ENCODE measurements around the gene INO80D.

INO80D gene

DNA sequence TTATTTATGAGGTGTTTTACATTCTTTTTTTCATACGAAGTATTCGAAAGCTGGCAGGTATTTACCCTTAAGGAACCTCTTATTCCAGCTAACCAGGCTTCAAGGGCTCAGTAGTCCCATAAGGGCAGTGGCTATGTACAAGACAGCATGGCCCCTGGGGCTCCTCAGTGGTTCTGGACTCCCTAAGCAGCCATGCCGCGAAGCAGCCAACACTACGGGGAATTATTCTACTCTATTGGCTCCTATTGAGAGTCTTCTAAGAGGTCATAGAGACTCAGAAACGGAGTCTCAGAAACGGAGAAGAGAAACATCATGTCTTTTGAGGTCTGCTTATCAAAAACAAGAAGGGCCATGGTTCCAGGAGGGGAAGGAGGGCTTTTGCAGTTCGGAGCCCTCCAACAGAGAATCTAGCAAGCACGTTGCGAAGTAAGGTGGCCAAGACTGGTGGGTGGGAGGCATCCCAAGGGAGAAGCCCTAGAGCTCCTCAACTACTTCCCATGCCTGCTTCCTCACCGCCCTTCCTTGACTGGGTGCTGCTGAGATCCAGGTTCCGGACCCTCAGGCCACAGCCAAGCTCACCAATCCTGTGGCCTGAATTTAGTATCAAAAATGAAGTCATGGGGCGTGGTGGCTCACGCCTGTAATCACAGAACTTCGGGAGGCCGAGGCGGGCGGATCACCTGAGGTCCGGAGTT, 109.7 kb downstream of the INO80D start:
- DNase-seq (ENCODE audit: low read depth): no peak
- TF ChIP-seq, protein P1, sequence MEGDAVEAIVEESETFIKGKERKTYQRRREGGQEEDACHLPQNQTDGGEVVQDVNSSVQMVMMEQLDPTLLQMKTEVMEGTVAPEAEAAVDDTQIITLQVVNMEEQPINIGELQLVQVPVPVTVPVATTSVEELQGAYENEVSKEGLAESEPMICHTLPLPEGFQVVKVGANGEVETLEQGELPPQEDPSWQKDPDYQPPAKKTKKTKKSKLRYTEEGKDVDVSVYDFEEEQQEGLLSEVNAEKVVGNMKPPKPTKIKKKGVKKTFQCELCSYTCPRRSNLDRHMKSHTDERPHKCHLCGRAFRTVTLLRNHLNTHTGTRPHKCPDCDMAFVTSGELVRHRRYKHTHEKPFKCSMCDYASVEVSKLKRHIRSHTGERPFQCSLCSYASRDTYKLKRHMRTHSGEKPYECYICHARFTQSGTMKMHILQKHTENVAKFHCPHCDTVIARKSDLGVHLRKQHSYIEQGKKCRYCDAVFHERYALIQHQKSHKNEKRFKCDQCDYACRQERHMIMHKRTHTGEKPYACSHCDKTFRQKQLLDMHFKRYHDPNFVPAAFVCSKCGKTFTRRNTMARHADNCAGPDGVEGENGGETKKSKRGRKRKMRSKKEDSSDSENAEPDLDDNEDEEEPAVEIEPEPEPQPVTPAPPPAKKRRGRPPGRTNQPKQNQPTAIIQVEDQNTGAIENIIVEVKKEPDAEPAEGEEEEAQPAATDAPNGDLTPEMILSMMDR (conservative IDR thresholded peaks at IDR 0.05; ENCODE audit: low read length): no peak

DNA sequence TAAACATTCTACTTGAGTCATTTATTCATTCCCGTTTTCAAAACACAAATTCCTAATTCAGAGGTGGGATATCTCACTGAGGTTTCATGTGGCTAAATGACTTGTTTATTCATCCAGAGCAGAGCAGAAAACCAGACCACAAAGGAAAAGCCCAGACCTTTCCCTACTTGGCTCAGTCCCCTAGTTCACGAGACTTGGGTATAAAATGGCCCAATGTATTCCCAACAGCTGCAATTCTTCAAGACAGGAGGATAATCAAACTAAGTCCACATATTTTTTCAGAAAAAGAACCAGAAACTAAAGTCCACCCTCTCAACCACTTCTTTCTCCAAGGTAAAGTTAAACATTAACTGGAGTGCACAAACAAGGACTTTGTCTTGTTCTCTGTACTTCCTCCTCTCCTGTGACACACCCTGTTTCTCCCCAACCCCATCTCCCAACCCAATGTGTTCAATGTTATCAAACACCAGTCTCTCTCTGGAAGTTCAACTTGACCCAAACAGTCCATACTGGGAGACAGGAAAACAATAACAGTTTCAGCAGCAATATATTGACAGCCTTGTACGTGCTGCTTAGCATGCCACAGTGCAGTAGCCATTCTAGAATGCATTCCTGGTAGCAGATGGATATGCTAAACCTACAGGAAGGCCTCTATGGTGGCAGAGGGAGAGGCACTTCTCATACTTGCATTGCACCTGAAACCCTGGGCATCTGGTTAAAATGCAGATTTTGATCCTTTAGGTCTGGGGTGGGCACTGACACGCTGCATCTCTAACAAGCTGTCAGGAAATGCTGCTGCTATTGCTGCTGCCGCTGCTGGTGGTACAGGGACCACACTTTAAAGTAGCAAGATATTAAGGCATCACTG, 110.7 kb downstream of the INO80D start:
- TF ChIP-seq, protein P1 (conservative IDR thresholded peaks at IDR 0.05; ENCODE audit: low read length): no peak
- no peak for DNase-seq (ENCODE audit: low read depth)
- no peak overlapping the region for H3K4me3 ChIP-seq (ENCODE audit: low read length)

More for the DNA sequence above, 109.7 kb downstream of the INO80D start:
- no peak overlapping the region for H3K4me3 ChIP-seq (ENCODE audit: low read length)

DNA sequence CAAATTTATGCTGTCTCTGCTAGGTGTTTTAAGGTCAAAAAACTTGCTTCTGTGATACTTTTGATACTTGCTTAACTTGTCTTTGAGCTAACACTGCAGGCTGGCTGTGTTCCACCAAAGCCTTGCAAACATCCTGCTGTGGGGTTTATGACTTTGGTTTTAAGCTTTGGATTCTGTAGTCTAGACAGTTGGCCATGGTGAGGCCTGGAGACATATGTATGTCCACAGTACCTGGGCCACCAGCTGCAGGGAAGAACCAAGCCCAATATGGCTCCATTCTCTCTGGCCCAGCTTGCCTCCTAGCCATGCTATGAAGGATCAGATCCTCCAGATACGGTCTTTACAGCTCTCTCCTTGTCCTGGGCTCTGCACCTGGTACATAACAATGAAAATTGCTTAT, 113.9 kb downstream of the INO80D start:
- H3K4me3 ChIP-seq (ENCODE audit: low read length): no peak overlapping the region
- TF ChIP-seq, protein P1 (conservative IDR thresholded peaks at IDR 0.05; ENCODE audit: low read length): no peak
- DNase-seq (ENCODE audit: low read depth): no peak

DNA sequence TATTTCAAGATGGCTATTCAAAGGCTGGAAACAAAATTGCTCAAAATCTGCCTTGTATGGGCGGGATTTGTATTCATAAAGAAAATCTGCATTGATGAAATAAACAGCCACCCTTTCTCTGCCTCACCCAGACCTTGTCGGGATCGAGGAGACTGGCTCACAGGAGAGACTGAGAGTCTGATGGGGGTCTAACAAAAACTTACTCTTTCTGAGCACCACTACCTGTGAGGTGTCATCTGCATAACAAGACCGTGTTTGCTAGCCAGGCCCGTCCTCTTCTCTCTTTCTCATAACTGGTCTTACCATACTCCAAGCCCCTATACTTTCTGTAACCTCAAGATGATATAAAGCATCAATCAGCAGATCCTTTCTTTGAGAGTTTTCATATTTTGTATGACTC, 115.6 kb downstream of the INO80D start:
- H3K4me3 ChIP-seq (ENCODE audit: low read length): no peak overlapping the region
- TF ChIP-seq, protein P1 (conservative IDR thresholded peaks at IDR 0.05; ENCODE audit: low read length): no peak
- DNase-seq (ENCODE audit: low read depth): no peak

DNA sequence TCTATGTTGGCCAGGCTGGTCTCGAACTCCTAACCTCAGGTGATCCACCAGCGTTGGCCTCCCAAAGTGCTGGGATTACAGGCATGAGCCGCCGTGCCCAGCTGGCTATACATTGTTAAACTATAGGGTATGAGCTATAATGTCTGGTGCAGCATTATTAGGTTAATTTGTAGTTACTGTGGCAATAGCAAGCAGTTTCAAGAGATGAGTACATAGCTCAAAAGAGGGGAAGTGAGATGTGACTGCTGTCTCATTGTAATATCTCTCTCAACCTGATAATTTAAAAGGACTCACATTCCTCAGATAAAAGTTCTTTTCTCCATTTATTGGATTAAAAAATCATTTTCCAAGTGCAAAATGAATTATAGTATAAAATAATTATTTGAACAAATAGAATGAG, 116.4 kb downstream of the INO80D start:
- no peak overlapping the region for H3K4me3 ChIP-seq (ENCODE audit: low read length)
- no peak for DNase-seq (ENCODE audit: low read depth)
- TF ChIP-seq, protein P1 (conservative IDR thresholded peaks at IDR 0.05; ENCODE audit: low read length): no peak

DNA sequence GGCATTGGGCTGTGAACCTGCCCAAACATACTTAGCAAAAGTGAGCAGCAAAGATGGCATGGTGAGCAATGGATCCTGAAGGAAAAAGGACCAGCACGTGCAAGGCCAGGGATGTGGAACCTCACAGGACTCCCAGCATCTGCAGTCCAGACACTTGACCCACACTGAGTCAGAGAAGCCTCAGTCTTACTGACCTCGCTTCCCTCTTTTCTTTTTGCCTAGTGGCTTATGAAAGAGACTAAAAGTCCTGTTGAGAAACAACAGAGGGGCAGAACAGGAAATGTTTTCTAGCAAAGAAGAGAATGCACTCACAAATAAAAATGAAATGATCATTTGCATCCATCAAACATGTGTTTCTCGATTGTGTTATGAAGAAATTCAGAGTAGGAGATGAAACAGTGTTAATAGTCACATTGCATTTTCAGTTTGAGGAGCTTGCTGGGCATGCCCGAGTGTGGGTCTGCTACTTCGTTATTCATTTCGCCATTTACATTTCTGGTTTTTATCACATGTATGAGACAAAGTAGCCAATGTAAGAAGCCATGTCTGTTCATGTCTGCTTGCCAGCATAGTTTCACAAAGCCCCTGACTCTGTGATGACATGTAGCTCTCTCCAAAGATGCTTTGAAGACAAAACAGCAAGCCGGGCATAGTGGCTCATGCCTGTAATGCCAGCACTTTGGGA, 118.4 kb downstream of the INO80D start:
- H3K4me3 ChIP-seq (ENCODE audit: low read length): no peak overlapping the region
- TF ChIP-seq, protein P1 (conservative IDR thresholded peaks at IDR 0.05; ENCODE audit: low read length): no peak
- peak; percentile 57 for DNase-seq (ENCODE audit: low read depth)
